ENCODE data around the gene TLDC2.
"Not testable (repeated sequence)": the region's sequence is repeated elsewhere in the genome, so short reads cannot be mapped to it uniquely, and the experiment has no call there.

- not testable (repeated sequence) for TF ChIP-seq CTCF (IDR thresholded peaks at IDR 0.05); ZFX (IDR thresholded peaks at IDR 0.05; ENCODE audit: borderline replicate concordance)
Observed at GRCh38 chr20:36838376-36838775, 37.6 kb upstream of the TLDC2 start.
